ENCODE results near the gene DHX30.

DHX30 gene

DNA sequence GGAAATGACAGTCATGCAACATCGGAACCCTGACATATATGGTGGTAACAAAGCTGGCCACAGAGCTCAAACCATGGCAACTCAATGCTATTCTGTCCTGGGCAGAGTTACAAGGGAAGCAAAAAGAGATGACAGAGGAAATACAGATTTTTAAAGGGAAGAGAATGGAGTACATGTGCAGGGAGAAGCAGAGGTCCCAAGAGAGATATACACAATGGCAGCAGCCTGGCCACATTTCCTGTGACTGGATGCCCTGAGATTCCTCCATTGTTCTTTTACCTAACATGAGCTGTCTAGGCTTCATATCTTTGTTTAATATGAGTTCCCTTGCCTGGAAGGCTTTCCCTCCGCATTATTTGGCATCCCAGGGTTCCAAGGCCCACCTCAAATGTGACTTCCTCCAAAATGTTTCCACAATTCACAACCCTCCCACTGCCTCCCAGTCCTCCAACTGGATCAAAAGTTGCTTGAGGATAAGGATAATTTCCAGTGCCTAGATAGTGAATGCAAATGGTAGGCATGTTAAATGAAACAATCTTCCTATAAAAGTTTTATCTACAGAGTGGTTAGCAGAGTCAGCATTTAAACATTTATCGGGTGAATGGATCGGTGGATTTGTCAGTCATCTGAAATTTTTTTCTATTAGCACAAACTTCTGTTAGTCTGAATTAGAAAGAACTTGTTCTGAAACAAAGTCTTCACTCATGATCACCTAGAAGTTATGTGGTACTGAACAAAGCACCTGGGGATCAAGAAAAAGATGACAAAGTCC, 86.2 kb downstream of the DHX30 start:
- no peak for DNase-seq

DNA sequence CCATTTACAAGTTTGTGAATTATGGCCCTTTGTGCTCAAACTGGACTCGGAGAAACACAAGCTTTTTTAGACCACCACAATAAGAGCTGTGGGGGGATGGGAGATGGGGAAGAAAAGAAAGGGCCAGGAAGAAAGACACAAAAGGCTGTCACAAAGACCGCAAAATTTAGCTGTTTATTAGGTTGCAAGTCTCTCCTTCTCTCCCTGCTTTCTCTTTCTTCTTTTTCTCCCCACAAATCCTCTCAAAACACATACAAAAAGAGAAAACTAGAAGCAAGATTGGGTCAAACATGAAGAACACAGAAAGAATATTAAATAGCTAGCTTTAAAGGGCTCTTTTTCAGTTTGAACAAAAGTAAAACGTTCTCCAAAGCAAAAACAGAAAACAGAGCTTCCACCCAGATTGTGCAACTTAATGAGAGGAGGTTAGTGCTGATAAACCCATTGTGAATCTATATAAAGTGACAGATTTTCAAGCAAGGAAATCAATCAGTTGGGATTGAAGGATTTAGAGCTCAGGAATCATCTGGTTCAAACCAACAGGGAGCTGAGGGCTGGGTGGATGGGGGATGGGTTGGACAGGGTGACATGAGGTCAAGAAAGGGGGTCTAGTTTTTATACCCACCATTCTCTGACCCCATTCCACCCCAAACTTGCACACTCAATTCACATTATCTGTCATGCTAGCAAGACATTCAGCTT, 87.3 kb downstream of the DHX30 start:
- DNase-seq, result no peak

DNA sequence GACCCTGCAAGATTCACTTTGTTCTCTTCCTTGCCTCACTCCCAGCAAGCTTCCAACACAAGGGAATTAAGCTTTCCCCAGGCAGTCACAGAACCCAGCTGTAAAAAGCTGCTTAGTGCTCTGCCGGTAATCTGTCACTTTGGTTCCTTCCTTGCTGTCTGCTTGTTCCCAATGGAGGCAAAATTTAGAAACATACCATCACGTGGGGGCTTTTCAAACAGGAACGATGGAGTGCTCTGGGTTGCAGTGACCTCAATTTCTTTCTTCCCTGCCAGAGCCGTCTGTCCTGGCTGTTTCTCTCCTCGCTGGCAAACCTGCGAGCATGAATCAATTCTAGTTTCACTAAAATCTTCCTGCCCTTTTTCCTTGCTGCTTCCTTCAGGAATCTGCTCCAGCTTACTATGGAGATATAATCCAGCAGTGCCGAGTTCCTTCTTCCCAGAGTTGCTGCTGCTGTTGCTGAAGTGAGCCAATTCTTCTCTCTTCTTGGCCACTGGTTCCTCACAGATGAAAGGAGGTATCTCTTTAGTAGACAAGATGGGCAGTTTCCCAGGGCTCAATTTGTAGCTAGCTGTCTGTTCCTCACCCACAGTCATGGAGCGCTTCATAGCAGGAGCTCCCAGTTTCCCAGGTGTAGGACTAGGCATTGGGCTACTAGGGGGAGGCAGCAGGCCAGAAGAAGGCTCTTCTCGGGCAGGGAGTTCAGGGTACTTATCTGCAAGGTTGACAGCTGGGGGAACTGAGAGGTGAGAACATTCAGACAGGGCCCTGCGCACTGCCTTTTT, 88.1 kb downstream of the DHX30 start:
- DNase-seq, result no peak

DNA sequence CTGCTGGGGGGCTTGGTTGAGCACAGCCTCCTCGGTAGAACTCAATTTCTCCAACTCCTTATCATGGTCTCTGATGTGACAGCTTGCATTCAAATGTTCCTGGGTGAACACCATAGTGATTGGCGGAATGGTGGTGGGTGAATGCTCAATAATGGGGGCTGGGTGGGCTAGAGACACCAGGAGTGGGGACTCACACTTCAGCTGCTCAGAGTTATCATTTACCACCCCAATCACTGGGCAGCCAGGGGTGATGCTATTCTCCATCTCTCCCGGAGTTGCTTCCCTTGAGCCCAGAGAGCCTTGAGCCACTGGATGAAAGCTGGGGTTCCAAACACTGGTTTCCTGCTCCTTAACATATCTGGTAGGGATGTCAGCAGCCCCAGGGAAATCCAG, 88.7 kb downstream of the DHX30 start:
- DNase-seq, result no peak

DNA sequence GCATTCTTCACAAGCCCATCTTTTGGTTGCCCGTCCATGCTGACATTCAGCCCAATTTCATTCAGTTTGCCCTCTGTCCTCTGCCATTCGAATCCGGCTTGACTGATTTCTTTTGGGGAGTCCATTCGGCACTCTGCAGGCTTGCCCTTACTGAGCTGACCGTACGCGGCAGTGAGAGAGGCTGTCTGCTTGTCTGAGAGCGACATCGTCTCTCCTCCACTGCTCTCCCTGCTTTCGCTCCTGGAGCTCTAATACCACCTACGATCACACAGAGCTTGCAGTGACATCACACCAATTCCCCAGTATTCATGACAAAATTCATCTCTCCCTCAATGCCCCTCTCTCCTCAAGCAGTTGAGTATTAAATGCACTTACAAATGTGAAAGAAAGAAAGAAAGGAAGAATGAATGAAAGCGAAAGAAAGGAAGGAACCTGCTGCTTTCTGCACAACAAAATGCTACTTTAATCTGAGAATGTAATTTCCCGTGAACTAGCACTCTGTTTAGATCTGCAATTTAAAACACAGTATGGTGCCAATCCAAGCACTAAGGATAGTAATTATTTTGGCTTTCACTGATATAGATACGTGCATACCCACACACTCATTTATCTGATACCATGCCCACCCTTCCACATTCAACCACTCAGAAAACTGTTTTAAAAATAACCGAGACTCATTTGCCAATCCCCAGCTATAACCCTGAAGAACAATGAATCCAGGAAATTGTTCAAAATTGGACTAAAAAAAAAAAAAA, 89.5 kb downstream of the DHX30 start:
- DNase-seq, result no peak

DNA sequence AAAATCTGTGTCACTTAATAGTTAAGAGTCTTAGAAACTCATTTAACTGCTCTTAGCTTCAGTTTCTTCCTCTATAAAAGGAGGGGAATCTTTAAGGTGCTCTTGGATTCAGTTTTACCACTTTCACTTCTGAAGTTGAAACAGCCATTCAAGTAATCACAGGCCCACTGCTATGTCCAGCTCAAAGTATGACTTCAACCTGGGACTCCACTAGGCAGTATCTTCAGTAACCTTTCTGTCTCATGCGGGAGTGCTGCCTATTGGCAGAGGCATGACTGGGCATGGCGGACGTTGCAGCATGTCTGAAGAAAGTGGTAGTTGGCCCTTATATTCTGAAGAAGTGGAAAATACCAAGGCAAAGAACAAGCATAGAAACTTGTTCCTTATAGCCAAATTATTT, 92.3 kb downstream of the DHX30 start:
- no peak for DNase-seq

DNA sequence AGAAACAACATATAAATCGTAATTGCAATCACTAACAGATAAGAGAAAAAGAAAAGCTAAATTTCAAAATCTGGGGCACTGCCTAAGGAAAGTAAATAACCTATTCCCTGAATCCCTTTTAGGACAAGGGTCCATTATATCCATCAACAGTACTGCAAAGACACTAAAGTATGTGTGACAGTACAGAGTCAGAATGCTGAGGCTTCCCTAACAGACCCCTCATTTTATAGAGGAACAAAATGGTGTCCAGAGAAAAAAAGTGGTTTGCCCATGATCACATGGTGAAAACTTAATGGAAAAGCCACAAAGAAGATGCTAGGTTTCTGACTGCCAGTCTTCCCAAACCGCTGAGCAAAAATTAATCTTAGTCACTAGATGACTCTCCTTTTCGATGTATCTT, 93.8 kb downstream of the DHX30 start:
- no peak for DNase-seq

DNA sequence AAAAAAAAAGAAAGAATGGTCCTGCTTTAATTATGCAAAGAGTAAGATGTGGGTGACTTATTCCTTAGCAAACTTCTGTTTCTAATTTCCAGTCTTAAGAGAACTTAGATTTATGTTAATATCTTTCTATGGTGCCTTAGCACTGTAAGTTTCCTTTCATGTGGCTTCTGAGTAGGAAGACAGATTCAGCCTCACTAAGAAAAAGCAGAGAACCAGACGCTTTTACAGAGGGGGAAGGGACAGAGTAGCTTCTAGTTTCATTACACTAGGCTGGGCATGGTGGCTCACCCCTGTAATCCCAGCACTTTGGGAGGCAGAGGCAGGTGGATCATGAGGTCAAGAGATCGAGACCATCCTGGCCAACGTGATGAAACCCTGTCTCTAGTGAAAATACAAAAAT, 95.0 kb downstream of the DHX30 start:
- no peak for DNase-seq

DNA sequence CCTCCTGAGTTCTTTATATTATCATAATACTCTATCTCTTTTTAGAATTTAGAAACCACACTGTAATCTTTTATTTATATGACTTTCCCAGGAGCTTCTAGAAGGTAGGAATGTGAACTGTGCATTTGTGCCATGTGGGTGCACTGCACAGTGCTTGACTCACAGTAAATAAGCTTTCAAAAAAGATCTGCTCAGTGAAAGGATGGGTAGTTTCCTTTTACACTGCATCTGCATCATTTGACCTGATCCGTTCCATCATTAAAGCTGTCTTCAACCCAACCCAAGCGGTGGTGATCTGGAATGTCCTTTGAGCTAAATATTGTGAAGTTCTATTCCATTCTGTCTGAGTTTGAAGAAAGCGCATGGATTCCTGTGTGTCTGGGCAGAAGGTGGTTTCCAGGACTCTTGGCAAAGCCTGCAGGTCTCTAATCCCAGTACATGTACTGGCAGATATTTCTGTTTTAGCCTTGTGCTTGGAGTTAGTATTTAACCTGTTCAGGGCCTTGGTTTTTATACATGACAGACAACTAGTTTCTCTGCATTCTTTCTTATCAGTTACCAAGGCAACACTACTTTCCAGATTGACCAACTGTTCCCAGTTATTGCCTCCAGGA, 96.7 kb downstream of the DHX30 start:
- DNase-seq, result no peak
